IMR-90 (cell line): ENCODE data around the gene DHRS4. TPM values are rescaled to one million over a fixed set of nuclear protein-coding genes. Genes with fewer than 3 reads are reported as not detected.
"Not testable (repeated sequence)": the region's sequence is repeated elsewhere in the genome, so short reads cannot be mapped to it uniquely, and the experiment has no call there.

ENCODE experiments used
- ATAC-seq: fragments of 200-7000 bp; cut with Tn5 transposase; 2 replicates; pipeline ENCODE4 v1.9.1; 2020; ENCODE audit warnings: low read depth, mild to moderate bottlenecking, moderate library complexity
- BruUV-seq: library from RNA; stranded (reverse); fragments of 400-500 nt; replicated peaks from 2 replicates; lab custom pipeline; 2021; lab: Mats Ljungman, UMichigan
- CTCF ChIA-PET: fragments of 300-600 bp; formaldehyde crosslinking; extraction: SDS; loops from one replicate; lab custom pipeline; 2021; ENCODE audit warnings: antibody characterized with exemption; lab: Yijun Ruan, JAX
- POLR2A ChIA-PET: fragments of 300-600 bp; sonication (Branson Sonifier 250); formaldehyde crosslinking; loops from one replicate; lab custom pipeline; 2022; ENCODE audit warnings: antibody characterized with exemption; ENCODE audit not compliant: unreplicated experiment; lab: Charles Lee
- DNase-seq: peaks from one replicate; pipeline ENCODE4 v3.0.0; 2013
- H2AFZ ChIP-seq: replicated peaks from 2 replicates; pipeline ENCODE3; 2013; ENCODE audit warnings: low read length, mild to moderate bottlenecking; ENCODE audit not compliant: poor library complexity
- H2AK5ac ChIP-seq: 2 replicates; pipeline ENCODE4 v1.6.1; 2013; ENCODE audit warnings: low read depth, low read length, inconsistent platforms
- H2AK9ac ChIP-seq: replicated peaks from 2 replicates; pipeline ENCODE3; 2013; ENCODE audit warnings: mild to moderate bottlenecking, low read depth, low read length, moderate library complexity; ENCODE audit not compliant: poor library complexity
- H2BK120ac ChIP-seq: 2 replicates; pipeline ENCODE4 v1.6.1; 2013; ENCODE audit warnings: low read depth, low read length, inconsistent platforms
- H2BK15ac ChIP-seq: 3 replicates; pipeline ENCODE4 v1.6.1; 2013; ENCODE audit warnings: low read depth, low read length, inconsistent platforms
- H2BK20ac ChIP-seq: 2 replicates; pipeline ENCODE4 v1.6.1; 2013; ENCODE audit warnings: low read depth, mild to moderate bottlenecking, inconsistent platforms, low read length, moderate library complexity
- H2BK5ac ChIP-seq: 2 replicates; pipeline ENCODE4 v1.6.1; 2013; ENCODE audit warnings: mild to moderate bottlenecking, low read depth, low read length, inconsistent platforms; ENCODE audit not compliant: poor library complexity, severe bottlenecking
- H3K14ac ChIP-seq: replicated peaks from 2 replicates; pipeline ENCODE4 v1.6.1; 2013; ENCODE audit warnings: low read depth, low read length, inconsistent platforms
- H3K18ac ChIP-seq: 2 replicates; pipeline ENCODE4 v1.6.1; 2013; ENCODE audit warnings: low read depth, low read length, control low read depth
- H3K23ac ChIP-seq: 2 replicates; pipeline ENCODE4 v1.6.1; 2013; ENCODE audit warnings: low read depth, low read length, inconsistent platforms
- H3K27ac ChIP-seq: 2 replicates; pipeline ENCODE4 v1.5.1; 2013; ENCODE audit warnings: mild to moderate bottlenecking, control low read depth, low read length; ENCODE audit not compliant: insufficient read depth
- H3K27me3 ChIP-seq: 2 replicates; pipeline ENCODE4 v1.6.1; 2013; ENCODE audit warnings: low read length; ENCODE audit not compliant: control insufficient read depth, insufficient read depth
- H3K36me3 ChIP-seq: 2 replicates; pipeline ENCODE4 v1.6.1; 2013; ENCODE audit warnings: low read length, mixed read lengths; ENCODE audit not compliant: control insufficient read depth, insufficient read depth
- H3K4ac ChIP-seq: 2 replicates; pipeline ENCODE4 v1.6.1; 2013; ENCODE audit warnings: low read depth, low read length, inconsistent platforms
- H3K4me1 ChIP-seq: 2 replicates; pipeline ENCODE4 v1.6.1; 2013; ENCODE audit warnings: low read length, mixed read lengths; ENCODE audit not compliant: control insufficient read depth, insufficient read depth
- H3K4me2 ChIP-seq: 2 replicates; pipeline ENCODE4 v1.6.1; 2013; ENCODE audit warnings: low read depth, mild to moderate bottlenecking, control low read depth, low read length, moderate library complexity
- H3K4me3 ChIP-seq: 2 replicates; pipeline ENCODE4 v1.5.1; 2013; ENCODE audit warnings: low read depth, mild to moderate bottlenecking, control low read depth, low read length, moderate library complexity; ENCODE audit not compliant: insufficient read depth
- H3K56ac ChIP-seq: 2 replicates; pipeline ENCODE4 v1.6.1; 2013; ENCODE audit warnings: low read length, inconsistent platforms; ENCODE audit not compliant: insufficient read depth; ENCODE audit errors: extremely low read depth
- H3K79me1 ChIP-seq, 2 experiments: 2 replicates each; pipeline ENCODE4 v1.6.1; 2013; ENCODE audit warnings: low read length in 2 of 2, inconsistent platforms in 1 of 2, low read depth in 1 of 2
- H3K9ac ChIP-seq: 2 replicates; pipeline ENCODE4 v1.6.1; 2013; ENCODE audit warnings: low read depth, low read length, control low read depth
- H3K9me1 ChIP-seq: 2 replicates; pipeline ENCODE4 v1.6.1; 2013; ENCODE audit warnings: low read length, inconsistent platforms; ENCODE audit not compliant: insufficient read depth
- H3K9me3 ChIP-seq: 2 replicates; pipeline ENCODE4 v1.6.1; 2013; ENCODE audit warnings: low read length; ENCODE audit not compliant: control insufficient read depth, insufficient read depth
- H4K20me1 ChIP-seq: 2 replicates; pipeline ENCODE4 v1.6.1; 2013; ENCODE audit warnings: low read length, inconsistent platforms; ENCODE audit not compliant: insufficient read depth
- H4K5ac ChIP-seq: 2 replicates; pipeline ENCODE4 v1.6.1; 2013; ENCODE audit warnings: mild to moderate bottlenecking, low read depth, low read length, control low read depth
- H4K8ac ChIP-seq, 2 experiments: 2 replicates each; pipeline ENCODE4 v1.6.1; 2013; ENCODE audit warnings: low read depth in 2 of 2, low read length in 2 of 2, control low read depth in 1 of 2, inconsistent platforms in 1 of 2
- H4K91ac ChIP-seq: 2 replicates; pipeline ENCODE4 v1.6.1; 2013; ENCODE audit warnings: low read depth, low read length, inconsistent platforms; ENCODE audit not compliant: insufficient read depth
- WGBS, 2 experiments: methylation state at CpG; one replicate each; pipeline versions ENCODE4 v1.1.5 to v1.1.7; 2013; ENCODE audit warnings: missing lambda C conversion rate in 2 of 2; ENCODE audit not compliant: insufficient read length in 1 of 2; ENCODE audit errors: extremely low coverage in 2 of 2; 5-methylcytosine and 5-hydroxymethylcytosine counted together
- dilution Hi-C: fragments of 300-500 bp; cut with HindIII; formaldehyde crosslinking; loops from one replicate; pipeline ENCODE4 v1.14.3; 2018; ENCODE audit warnings: low sequenced_read_pairs; ENCODE audit not compliant: unreplicated experiment
- in situ Hi-C: fragments of 300-500 bp; cut with MboI; formaldehyde crosslinking; loops from 3 replicates; pipeline ENCODE4 v1.14.3; 2019; ENCODE audit warnings: low sequenced_read_pairs, inconsistent platforms, mixed read lengths
- intact Hi-C: fragments of 100-400 bp; cut with micrococcal nuclease; formaldehyde crosslinking; loops from 2 replicates; pipeline ENCODE4 v1.10.0; 2022
- polyA plus RNA-seq, 3 experiments: library from polyadenylated mRNA; depleted of rRNA; stranded (reverse); fragments of >200 nt; gene quantifications; 2 replicates each; pipeline ENCODE4 v1.2.3, GENCODE V29; 2012; ENCODE audit warnings: low replicate concordance in 1 of 3
- total RNA-seq: library from RNA; depleted of rRNA; stranded (reverse); fragments of >200 nt; gene quantifications from 2 replicates; pipeline ENCODE4 v1.2.3, GENCODE V29; 2012

Gene DHRS4
- total and polyA plus RNA-seq, 2 of the 4 experiments (the other 2 are of a cell fraction): 43.2 to 51.8 TPM

DNA sequence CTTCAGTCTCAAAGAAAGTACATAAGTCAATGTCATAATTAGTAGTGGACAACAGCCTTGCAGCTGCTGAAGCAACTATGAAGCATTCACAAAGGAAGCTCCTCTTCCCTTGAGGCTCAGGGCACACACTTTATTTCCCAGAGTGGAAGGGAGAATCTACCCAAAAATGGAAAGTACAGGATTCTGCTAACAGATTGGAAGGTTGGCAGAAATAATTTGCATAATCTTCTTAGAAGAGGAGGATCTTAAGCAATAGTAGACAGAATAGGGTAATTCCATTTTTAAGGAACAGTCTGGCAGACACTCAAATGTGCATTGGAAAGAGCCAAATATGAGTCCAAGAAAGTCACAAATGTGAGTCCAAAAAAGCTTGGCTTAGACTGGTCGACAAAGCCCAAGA, 37.4 kb downstream of the DHRS4 start:
- WGBS, 2 experiments: no CpG with 5 or more reads among the region's 1 CpG
- intact Hi-C loops, H2BK15ac ChIP-seq, H4K91ac ChIP-seq, H4K5ac ChIP-seq, H2BK5ac ChIP-seq, ATAC-seq, H2AFZ ChIP-seq, H3K56ac ChIP-seq, H3K9ac ChIP-seq, POLR2A ChIA-PET, H3K18ac ChIP-seq, BruUV-seq, dilution Hi-C loops, H3K4me2 ChIP-seq, H3K79me1 ChIP-seq, H2AK9ac ChIP-seq, in situ Hi-C loops, H4K20me1 ChIP-seq, H3K4me1 ChIP-seq, H3K14ac ChIP-seq, H2BK20ac ChIP-seq, H3K27ac ChIP-seq, H4K8ac ChIP-seq, H3K9me3 ChIP-seq, DNase-seq, H3K9me1 ChIP-seq, H3K4ac ChIP-seq, H2AK5ac ChIP-seq, H3K23ac ChIP-seq, CTCF ChIA-PET, H3K4me3 ChIP-seq, H2BK120ac ChIP-seq, H3K36me3 ChIP-seq, H3K27me3 ChIP-seq: not testable (repeated sequence)

- WGBS, 2 experiments: no CpG with 5 or more reads among the region's 3 CpGs
- H3K4me3 ChIP-seq, H3K9me1 ChIP-seq, in situ Hi-C loops, H3K27ac ChIP-seq, H3K18ac ChIP-seq, H3K4ac ChIP-seq, H2BK5ac ChIP-seq, H2BK120ac ChIP-seq, H3K14ac ChIP-seq, H3K9me3 ChIP-seq, CTCF ChIA-PET, DNase-seq, H4K91ac ChIP-seq, H3K36me3 ChIP-seq, H2BK20ac ChIP-seq, POLR2A ChIA-PET, H2AK5ac ChIP-seq, H3K79me1 ChIP-seq, H3K23ac ChIP-seq, intact Hi-C loops, H3K56ac ChIP-seq, H4K20me1 ChIP-seq, dilution Hi-C loops, H3K4me1 ChIP-seq, ATAC-seq, H4K5ac ChIP-seq, H3K9ac ChIP-seq, H2AFZ ChIP-seq, BruUV-seq, H3K4me2 ChIP-seq, H4K8ac ChIP-seq, H2BK15ac ChIP-seq, H3K27me3 ChIP-seq, H2AK9ac ChIP-seq: not testable (repeated sequence)
These were observed 39.5 kb downstream of the DHRS4 start for GRCh38 chr14:23993042-23993441.
